ENCODE data around the gene ZNF423.

The ZNF423 gene

GRCh38 chr16:49494891-49495566 lies 360.9 kb downstream of the ZNF423 start:
- no peak for DNase-seq (ENCODE audit: low read depth, low spot score)

DNA sequence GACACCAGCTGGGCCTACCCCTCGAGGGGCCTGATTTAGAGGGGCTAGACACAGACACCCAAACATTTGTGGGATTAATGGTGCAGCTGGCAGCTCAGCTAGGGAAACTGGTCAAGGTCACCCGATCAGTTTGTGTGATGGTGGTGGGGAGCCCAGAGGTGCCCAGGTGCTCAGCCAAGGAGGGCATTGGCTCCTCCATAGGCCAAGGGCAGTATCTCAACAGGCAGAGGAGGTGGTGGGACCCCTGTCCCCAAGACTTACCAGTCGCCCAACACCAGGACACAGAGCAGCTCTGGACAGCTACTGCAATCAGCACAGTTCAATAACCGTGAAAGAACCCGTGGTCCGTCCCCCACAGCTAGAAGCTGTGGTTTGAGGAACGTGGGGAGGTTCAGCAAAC lies 361.4 kb downstream of the ZNF423 start:
- DNase-seq (ENCODE audit: low read depth, low spot score) = no peak

- DNase-seq (ENCODE audit: low read depth, low spot score) = no peak
These were observed 362.1 kb downstream of the ZNF423 start for GRCh38 chr16:49493836-49494235.

GRCh38 chr16:49492896-49493626 lies 362.9 kb downstream of the ZNF423 start:
- DNase-seq (ENCODE audit: low read depth, low spot score) = no peak

GRCh38 chr16:49491771-49492761 lies 363.8 kb downstream of the ZNF423 start:
- no peak for DNase-seq (ENCODE audit: low read depth, low spot score)

DNA sequence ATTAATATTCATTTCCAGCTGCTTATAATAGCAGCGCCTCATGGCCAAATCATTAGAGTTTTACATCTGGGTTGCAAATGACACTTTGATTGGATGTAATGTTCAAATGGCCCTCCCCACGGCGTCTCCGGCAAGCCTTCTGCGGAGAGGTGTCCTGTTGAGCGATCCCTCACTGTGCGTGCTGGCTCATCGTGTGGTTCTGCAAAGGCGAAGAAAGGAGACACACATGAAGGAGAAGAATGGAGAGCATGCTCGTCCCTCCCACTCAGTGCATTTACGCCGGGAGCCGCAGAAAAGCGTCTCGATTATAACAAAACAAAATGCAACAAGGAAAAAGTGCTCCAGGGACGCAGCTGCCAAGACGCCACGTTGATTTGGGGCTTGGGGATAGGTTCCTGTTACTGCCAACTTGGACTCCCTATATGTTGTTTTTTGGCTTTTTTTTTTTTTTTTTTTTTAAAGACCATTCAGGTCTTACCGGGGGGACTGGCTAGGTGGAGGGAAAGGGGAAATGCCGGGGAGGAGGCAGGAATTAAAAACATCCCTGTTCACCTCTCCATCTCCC lies 364.7 kb downstream of the ZNF423 start:
- no peak for DNase-seq (ENCODE audit: low read depth, low spot score)

GRCh38 chr16:49490321-49490705 lies 365.6 kb downstream of the ZNF423 start:
- no peak for DNase-seq (ENCODE audit: low read depth, low spot score)

- no peak for DNase-seq (ENCODE audit: low read depth, low spot score)
These were observed 366.1 kb downstream of the ZNF423 start for GRCh38 chr16:49489686-49490320.

- DNase-seq (ENCODE audit: low read depth, low spot score) = no peak
These were observed 367.0 kb downstream of the ZNF423 start for GRCh38 chr16:49488740-49489525.

- DNase-seq (ENCODE audit: low read depth, low spot score) = no peak
These were observed 367.6 kb downstream of the ZNF423 start for GRCh38 chr16:49488336-49488735.

GRCh38 chr16:49487746-49488145 lies 368.2 kb downstream of the ZNF423 start:
- no peak for DNase-seq (ENCODE audit: low read depth, low spot score)

DNA sequence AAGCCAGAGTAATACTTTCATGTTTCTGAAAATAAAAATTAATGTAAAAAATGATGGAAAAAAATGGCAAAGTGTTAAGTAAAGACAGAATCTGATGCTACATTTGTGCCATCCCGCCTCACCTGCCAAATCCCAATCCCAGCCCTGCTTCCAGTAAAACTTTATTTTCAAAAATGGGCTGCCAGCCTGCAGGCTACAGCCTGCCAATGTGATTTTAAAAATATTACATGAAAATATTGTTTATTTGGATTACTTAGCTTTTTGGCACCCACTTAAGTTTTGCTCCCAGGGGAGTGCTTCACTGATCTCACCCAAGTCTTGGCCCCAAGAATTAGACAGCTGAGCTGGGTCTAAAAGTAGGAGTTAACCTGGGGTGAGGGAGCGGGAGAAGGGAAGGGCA lies 369.5 kb downstream of the ZNF423 start:
- no peak for DNase-seq (ENCODE audit: low read depth, low spot score)

DNA sequence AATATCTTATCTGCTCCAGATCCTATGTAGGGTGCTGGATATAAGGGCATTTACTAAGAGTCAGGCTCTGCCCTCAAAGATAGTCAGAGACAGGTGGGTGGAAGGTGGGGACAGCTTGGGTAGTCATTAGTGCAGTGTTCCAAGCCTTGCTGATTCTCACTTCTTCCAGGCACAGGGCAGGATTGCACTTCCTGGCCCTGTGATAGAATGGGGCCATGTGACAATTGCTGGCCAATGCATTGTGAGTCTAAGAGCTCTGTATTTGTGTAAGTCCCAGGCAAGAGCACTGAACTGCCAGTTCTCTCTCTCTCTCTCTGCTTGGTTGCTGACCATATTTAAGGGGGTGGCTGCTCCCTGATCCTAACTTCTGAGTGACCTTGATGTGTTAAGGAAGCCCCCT lies 370.2 kb downstream of the ZNF423 start:
- no peak for DNase-seq (ENCODE audit: low read depth, low spot score)

- DNase-seq (ENCODE audit: low read depth, low spot score) = no peak
These were observed 371.0 kb downstream of the ZNF423 start for GRCh38 chr16:49484936-49485335.

GRCh38 chr16:49484451-49484849 lies 371.5 kb downstream of the ZNF423 start:
- DNase-seq (ENCODE audit: low read depth, low spot score) = no peak

- DNase-seq (ENCODE audit: low read depth, low spot score) = no peak
These were observed 372.1 kb downstream of the ZNF423 start for GRCh38 chr16:49483651-49484450.

DNA sequence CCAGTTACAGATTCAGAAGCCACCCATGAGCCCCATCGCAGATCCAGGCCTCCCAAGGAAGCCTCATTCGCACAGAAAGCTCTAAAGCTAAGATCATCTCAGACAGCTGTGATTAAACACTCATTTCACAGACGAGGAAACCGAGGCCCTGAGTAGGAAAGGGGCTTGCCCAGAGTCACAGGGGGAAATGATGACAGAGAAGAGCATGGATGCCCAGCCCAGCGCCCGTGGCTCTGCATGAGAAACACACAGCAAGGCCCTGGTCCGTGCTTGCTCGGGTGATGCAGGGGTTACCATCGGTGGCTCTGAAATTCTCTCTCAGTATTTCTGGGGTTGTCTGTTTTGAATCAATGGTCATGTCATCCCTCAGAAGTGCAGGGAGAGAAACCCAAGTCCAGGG lies 372.7 kb downstream of the ZNF423 start:
- DNase-seq (ENCODE audit: low read depth, low spot score) = no peak

DNA sequence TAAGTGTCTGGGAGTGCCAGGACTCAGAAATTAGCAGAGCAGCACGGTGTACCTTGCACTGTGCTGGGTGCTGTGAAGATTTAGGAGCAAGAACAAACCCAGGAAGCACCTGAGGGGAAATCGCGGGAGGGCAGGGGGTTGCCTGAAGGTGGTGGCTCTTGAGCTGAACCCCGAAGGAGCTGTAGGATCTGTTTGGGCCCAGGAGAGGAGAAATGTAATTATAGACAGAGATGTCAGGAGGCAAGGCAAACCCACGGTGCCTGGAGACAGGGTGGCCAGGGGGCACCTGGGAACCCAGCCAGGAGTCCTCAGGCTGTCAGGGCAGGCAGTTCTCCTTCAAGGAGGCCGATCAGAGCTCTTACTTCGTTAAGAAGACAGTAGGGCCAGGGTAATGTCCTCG lies 373.2 kb downstream of the ZNF423 start:
- DNase-seq (ENCODE audit: low read depth, low spot score) = no peak

DNA sequence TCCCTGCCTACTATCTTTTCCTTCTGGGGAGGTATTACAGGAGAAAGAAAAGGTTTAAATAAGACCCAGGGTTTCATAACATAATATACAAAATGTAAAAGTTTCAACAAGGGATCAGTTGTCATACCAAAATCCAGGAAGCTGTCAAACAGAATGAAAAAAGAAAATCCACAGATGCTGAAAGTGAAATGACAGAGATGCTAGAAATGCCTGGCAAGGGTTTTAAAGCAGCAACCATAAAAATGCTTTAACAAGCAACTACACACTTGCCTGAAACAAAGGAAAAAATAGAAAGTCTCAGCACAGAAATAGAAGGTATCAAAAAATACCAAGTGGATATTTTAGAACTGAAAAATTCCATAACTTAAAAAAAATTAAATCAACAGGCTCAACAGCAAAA lies 377.3 kb downstream of the ZNF423 start:
- DNase-seq (ENCODE audit: low read depth, low spot score) = no peak

- no peak for DNase-seq (ENCODE audit: low read depth, low spot score)
These were observed 377.8 kb downstream of the ZNF423 start for GRCh38 chr16:49478107-49478506.
